SK-N-SH (cell line): Measurements from ENCODE around the gene CNTNAP2.

Source experiments
- CTCF ChIP-seq: fragments of 200-600 bp; sonication (generic); IDR thresholded peaks from 2 replicates; pipeline ENCODE4 v1.6.1; 2017; ENCODE audit warnings: antibody characterized with exemption, mild to moderate bottlenecking, moderate library complexity
- EZH2phosphoT487 ChIP-seq: fragments of 200-600 bp; sonication (generic); IDR thresholded peaks from 2 replicates; pipeline ENCODE4 v1.6.1; 2017; ENCODE audit warnings: low read depth, mixed run types, mild to moderate bottlenecking, antibody characterized with exemption, moderate library complexity, borderline replicate concordance
- MAX ChIP-seq: IDR thresholded peaks from 2 replicates; pipeline ENCODE4 v1.4.0; 2012; ENCODE audit warnings: low read depth
- POLR2AphosphoS5 ChIP-seq: IDR thresholded peaks from 2 replicates; pipeline ENCODE4 v1.6.1; 2012; ENCODE audit warnings: low read depth, low read length
- SMC3 ChIP-seq: IDR thresholded peaks from 2 replicates; pipeline ENCODE4 v1.6.1; 2012; ENCODE audit warnings: low read depth, low read length, improper control_type of control experiment
- TEAD4 ChIP-seq: IDR thresholded peaks from 2 replicates; pipeline ENCODE4 v1.4.0; 2012; ENCODE audit warnings: mild to moderate bottlenecking, borderline replicate concordance; ENCODE audit not compliant: insufficient read depth
- USF2 ChIP-seq: fragments of 150-350 bp; IDR thresholded peaks from 2 replicates; pipeline ENCODE4 v1.6.1; 2017; ENCODE audit warnings: antibody characterized with exemption, low read length, low read depth, borderline replicate concordance

- no peak for TF ChIP-seq USF2
- no peak for TF ChIP-seq CTCF
- TF ChIP-seq SMC3, result no peak
- TF ChIP-seq TEAD4, result no peak
- no peak for TF ChIP-seq MAX
- TF ChIP-seq EZH2phosphoT487, result no peak
- no peak for TF ChIP-seq POLR2AphosphoS5
These were observed 759.4 kb downstream of the CNTNAP2 start for GRCh38 chr7:146875981-146876380.
